Psoas muscle (tissue), 8 donors: ENCODE data around the gene CYBC1. TPM values are rescaled to one million over a fixed set of nuclear protein-coding genes. Genes with fewer than 3 reads are reported as not detected.

ENCODE experiments used
- ATAC-seq, 4 donors: fragments of 200-7000 bp; cut with Tn5 transposase; one replicate each; pipeline ENCODE4 v1.9.1; 2020; ENCODE audit warnings: moderate library complexity in 3 of 4, mild to moderate bottlenecking in 2 of 4
- DNase-seq, 2 donors: peaks; one replicate each; pipeline ENCODE4 v3.0.0-alpha.2; 2020
- H3K27ac ChIP-seq: fragments of 200-600 bp; one replicate; pipeline ENCODE4 v1.8.0; 2022
- H3K27me3 ChIP-seq, 3 donors: fragments of 200-600 bp in 1 of 3; one replicate each; pipeline versions ENCODE4 v1.6.1 to v1.8.0; 2013 to 2022; ENCODE audit warnings: low read length in 2 of 3, mild to moderate bottlenecking in 2 of 3, moderate library complexity in 1 of 3; ENCODE audit not compliant: insufficient read depth in 3 of 3
- H3K36me3 ChIP-seq, 2 donors: fragments of 200-600 bp in 1 of 2; one replicate each; pipeline versions ENCODE4 v1.6.1 to v1.8.0; 2013 to 2022; ENCODE audit warnings: low read depth in 1 of 2, mild to moderate bottlenecking in 1 of 2, moderate library complexity in 1 of 2; ENCODE audit not compliant: insufficient read depth in 1 of 2
- H3K4me1 ChIP-seq: fragments of 200-600 bp; one replicate; pipeline ENCODE4 v1.8.0; 2022
- H3K4me3 ChIP-seq: fragments of 200-600 bp; one replicate; pipeline ENCODE4 v1.8.0; 2022; ENCODE audit warnings: mild to moderate bottlenecking
- H3K9me3 ChIP-seq: fragments of 200-600 bp; one replicate; pipeline ENCODE4 v1.8.0; 2022
- CTCF ChIP-seq: fragments of 200-600 bp; IDR thresholded peaks from one replicate; pipeline ENCODE4 v1.8.0; 2022; ENCODE audit warnings: antibody characterized with exemption
- WGBS, 3 donors: extraction: QIAGEN DNeasy Blood & Tissue Kit; methylation state at CpG; one replicate each; pipeline versions ENCODE4 v1.1.6 to v1.1.7; 2013; 5-methylcytosine and 5-hydroxymethylcytosine counted together
- intact Hi-C, 2 donors: fragments of 100-400 bp; cut with DNase I; formaldehyde crosslinking; loops; one replicate each; pipeline versions ENCODE4 v1.11.0 to v1.14.2; 2022
- polyA plus RNA-seq, 3 donors: library from polyadenylated mRNA; stranded (reverse); fragments of 200-250 nt; gene quantifications; one replicate each; pipeline ENCODE4 v1.2.3, GENCODE V29; 2013
- total RNA-seq, 4 donors: library from RNA; stranded (reverse); fragmentation: NEBNext Ultra II Directional in 2 of 4; extraction: Animal tissue kit (Norgen Biotek cat#: 25700) in 2 of 4; gene quantifications; one replicate each; pipeline versions ENCODE4 v1.2.1 to v1.2.4, GENCODE V29; 2021 to 2023
- donor health status: healthy with polysubstance abuse.
- donor health status: DM: no; HTN: no; CAD: no; lungs with moderate emphysema.
- donor health status: Bipolar disorder and iron deficiency.
- donor health status: healthy.
- donor health status: DM: yes; HTN: yes; CAD: no.
- donor health status: DM: no; HTN: no; CAD: no.
- donor health status: DM: no; HTN: no; CAD: no.
- donor health status: DM: yes; HTN: yes; CAD: no.

CYBC1 gene
- total and polyA plus RNA-seq, 7 donors, result 14.4 to 31.6 (median 19.1) TPM

- WGBS, 3 donors, result 69 to 76% (median 70%) methylated on average over 3 of the region's 3 CpGs
- H3K4me3 ChIP-seq, result no peak overlapping the region
- ATAC-seq (no peak), DNase-seq (no peak)
- H3K4me1 ChIP-seq, result no peaks in the 10 kb centered on the region
- no peaks in the 10 kb centered on the region for H3K27me3 ChIP-seq
- intact Hi-C loops, result no loop called here
- H3K9me3 ChIP-seq, result no peaks in the 10 kb centered on the region
- no peak for TF ChIP-seq CTCF
- H3K36me3 ChIP-seq, result peaks cover 0 to 75% of the 10 kb centered on the region in 2 donors
- no peak overlapping the region for H3K27ac ChIP-seq
Measured at GRCh38 chr17:82434216-82434565, 16.4 kb downstream of the CYBC1 start.

- H3K36me3 ChIP-seq, result peaks cover 0 to 78% of the 10 kb centered on the region in 2 donors
- H3K27me3 ChIP-seq, result no peaks in the 10 kb centered on the region
- no peak overlapping the region for H3K27ac ChIP-seq
- TF ChIP-seq CTCF, result no peak
- H3K4me1 ChIP-seq, result no peaks in the 10 kb centered on the region
- intact Hi-C loops, result no loop called here
- ATAC-seq (no peak), DNase-seq (no peak)
- no peak overlapping the region for H3K4me3 ChIP-seq
- WGBS, 3 donors, result 88 to 95% (median 93%) methylated on average over 32 of the region's 32 CpGs
- H3K9me3 ChIP-seq, result no peaks in the 10 kb centered on the region
Measured at GRCh38 chr17:82433560-82434215, 16.9 kb downstream of the CYBC1 start.

- Histone ChIP-seq H3K9me3 (no peaks in the 10 kb centered on the region), H3K4me3 (no peak overlapping the region), H3K27ac (no peak overlapping the region), H3K4me1 (no peaks in the 10 kb centered on the region), H3K36me3 (peaks cover 0 to 68% of the 10 kb centered on the region in 2 donors), H3K27me3 (no peaks in the 10 kb centered on the region)
- 79 to 88% (median 88%) methylated on average over 8 of the region's 8 CpGs for WGBS, 3 donors
- no peak for TF ChIP-seq CTCF
- intact Hi-C loops, result no loop called here
- ATAC-seq (no peak), DNase-seq (no peak)
Measured at GRCh38 chr17:82432017-82432416, 18.5 kb downstream of the CYBC1 start.

- H3K4me3 ChIP-seq, result no peak overlapping the region
- DNase-seq (no peak), ATAC-seq (no peak)
- intact Hi-C loops, result no loop called here
- no peak for TF ChIP-seq CTCF
- H3K9me3 ChIP-seq, result no peaks in the 10 kb centered on the region
- no peaks in the 10 kb centered on the region for H3K4me1 ChIP-seq
- H3K27ac ChIP-seq, result no peak overlapping the region
- H3K36me3 ChIP-seq, result peaks cover 0 to 46% of the 10 kb centered on the region in 2 donors
- WGBS, 3 donors, result 80 to 90% (median 87%) methylated on average over 7 of the region's 7 CpGs
- no peaks in the 10 kb centered on the region for H3K27me3 ChIP-seq
Measured at GRCh38 chr17:82429824-82430223, 20.7 kb downstream of the CYBC1 start.

- no peak for ATAC-seq
- H3K4me1 ChIP-seq, result no peaks in the 10 kb centered on the region
- H3K36me3 ChIP-seq, result peaks cover 0 to 35% of the 10 kb centered on the region in 2 donors
- no peak overlapping the region for H3K4me3 ChIP-seq
- no peaks in the 10 kb centered on the region for H3K27me3 ChIP-seq
- no peak for TF ChIP-seq CTCF
- no peak for DNase-seq
- intact Hi-C loops, result no loop called here
- WGBS, 3 donors, result 94 to 96% (median 96%) methylated on average over 3 of the region's 3 CpGs
- H3K9me3 ChIP-seq, result no peaks in the 10 kb centered on the region
- no peak overlapping the region for H3K27ac ChIP-seq
Measured at GRCh38 chr17:82428546-82428945, 22.0 kb downstream of the CYBC1 start.
